ENCODE results near the gene MAP4K4. TPM values are rescaled to one million over a fixed set of nuclear protein-coding genes. Genes with fewer than 3 reads are reported as not detected.

Gene MAP4K4
- total RNA-seq, 1 donor from 2014 or later: 122 TPM

DNA sequence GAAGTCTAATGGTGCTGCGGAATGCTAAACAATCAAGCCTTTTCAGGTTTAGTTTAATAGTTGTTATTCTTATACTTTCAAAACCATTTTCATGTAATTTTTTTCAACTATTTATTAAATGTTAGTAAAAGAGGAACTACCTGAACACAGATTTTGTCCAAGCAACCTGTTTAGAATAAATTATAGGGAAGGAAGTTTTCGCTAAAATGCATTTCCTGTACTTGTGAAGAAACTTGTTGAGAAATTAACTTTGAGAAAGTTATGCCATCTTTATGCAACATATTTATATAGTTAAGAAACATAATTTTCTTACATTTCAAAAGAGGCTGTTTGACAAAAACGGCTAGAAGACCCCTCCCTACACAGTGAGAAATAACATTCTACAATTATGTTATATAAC, 16.6 kb downstream of the MAP4K4 start:
- no peak overlapping the region for H3K4me3 Mint-ChIP-seq (ENCODE audit: unreplicated experiment)
- peaks cover 28% of the 10 kb centered on the region for H3K4me1 Mint-ChIP-seq (ENCODE audit: low read depth)
- TF ChIP-seq, protein P1, sequence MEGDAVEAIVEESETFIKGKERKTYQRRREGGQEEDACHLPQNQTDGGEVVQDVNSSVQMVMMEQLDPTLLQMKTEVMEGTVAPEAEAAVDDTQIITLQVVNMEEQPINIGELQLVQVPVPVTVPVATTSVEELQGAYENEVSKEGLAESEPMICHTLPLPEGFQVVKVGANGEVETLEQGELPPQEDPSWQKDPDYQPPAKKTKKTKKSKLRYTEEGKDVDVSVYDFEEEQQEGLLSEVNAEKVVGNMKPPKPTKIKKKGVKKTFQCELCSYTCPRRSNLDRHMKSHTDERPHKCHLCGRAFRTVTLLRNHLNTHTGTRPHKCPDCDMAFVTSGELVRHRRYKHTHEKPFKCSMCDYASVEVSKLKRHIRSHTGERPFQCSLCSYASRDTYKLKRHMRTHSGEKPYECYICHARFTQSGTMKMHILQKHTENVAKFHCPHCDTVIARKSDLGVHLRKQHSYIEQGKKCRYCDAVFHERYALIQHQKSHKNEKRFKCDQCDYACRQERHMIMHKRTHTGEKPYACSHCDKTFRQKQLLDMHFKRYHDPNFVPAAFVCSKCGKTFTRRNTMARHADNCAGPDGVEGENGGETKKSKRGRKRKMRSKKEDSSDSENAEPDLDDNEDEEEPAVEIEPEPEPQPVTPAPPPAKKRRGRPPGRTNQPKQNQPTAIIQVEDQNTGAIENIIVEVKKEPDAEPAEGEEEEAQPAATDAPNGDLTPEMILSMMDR (IDR thresholded peaks at IDR 0.05): no peak
- no peaks in the 10 kb centered on the region for H3K9me3 Mint-ChIP-seq (ENCODE audit: low read depth)
- DNase-seq (ENCODE audit: low spot score): no peak
- H3K36me3 Mint-ChIP-seq (ENCODE audit: low read depth): no peaks in the 10 kb centered on the region
- H3K27me3 Mint-ChIP-seq (ENCODE audit: low read depth): no peaks in the 10 kb centered on the region
- no peak overlapping the region for H3K27ac Mint-ChIP-seq (ENCODE audit: unreplicated experiment)

DNA sequence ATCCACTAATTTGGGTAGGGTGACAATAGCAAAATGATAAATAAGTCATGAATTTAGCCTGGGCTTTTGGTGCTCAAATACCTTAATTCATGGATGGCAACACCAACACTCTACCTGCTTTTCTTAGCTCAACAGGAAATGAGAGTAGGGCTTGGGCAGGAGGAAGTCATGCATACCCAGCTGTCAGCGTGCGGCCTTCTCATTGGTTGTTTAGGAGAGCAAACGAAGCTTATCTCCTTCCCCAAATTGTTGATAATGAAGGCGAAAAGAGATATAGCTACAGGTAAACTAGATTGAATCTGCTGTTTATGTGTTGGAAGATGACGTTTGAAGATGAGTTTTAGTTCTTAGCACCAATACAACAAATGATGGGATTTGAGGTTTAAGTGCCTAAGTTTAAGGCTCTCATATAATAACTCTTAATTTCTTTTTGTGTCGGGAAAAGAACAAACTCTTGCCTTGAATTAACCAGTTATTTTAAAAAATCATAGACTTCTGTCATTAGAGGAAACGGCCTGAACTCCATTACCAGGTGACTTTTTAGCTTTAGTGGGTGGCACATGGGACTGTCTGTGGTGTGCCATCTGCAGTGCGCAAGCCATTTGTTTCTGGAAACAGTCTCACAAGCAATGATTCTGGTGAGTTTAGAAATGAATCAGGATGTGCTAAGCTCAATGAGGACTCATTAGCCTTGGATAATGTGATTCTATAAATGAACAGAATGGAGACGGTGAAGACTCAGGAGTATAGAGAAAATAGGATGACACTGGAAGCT, 19.8 kb downstream of the MAP4K4 start:
- Mint-ChIP-seq H3K4me1 (ENCODE audit: low read depth) (peaks cover 38% of the 10 kb centered on the region), H3K4me3 (ENCODE audit: unreplicated experiment) (no peak overlapping the region), H3K36me3 (ENCODE audit: low read depth) (no peaks in the 10 kb centered on the region), H3K27ac (ENCODE audit: unreplicated experiment) (no peak overlapping the region), H3K27me3 (ENCODE audit: low read depth) (no peaks in the 10 kb centered on the region), H3K9me3 (ENCODE audit: low read depth) (no peaks in the 10 kb centered on the region)
- TF ChIP-seq, protein P1 (IDR thresholded peaks at IDR 0.05): no peak
- DNase-seq (ENCODE audit: low spot score): no peak

DNA sequence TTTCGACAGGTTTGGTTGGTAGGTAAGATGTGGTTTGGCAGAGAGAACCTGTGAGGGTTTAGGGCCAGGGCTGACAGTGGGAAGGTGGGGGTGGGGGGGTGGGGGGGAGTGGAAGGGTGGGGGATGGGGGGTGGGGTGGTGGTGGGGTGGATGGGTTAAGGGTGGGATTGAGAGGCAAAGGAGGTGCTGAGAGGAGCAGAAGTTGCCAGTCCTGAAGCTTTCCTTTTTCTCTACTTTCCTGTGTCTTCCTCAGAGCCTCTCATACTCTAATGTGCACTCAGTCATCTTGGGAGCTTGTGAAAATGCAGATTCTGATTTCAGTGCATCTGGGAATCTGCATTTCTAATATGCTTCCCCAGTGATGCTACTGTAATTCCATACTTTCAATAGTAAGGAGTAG, 21.0 kb downstream of the MAP4K4 start:
- Mint-ChIP-seq H3K4me1 (ENCODE audit: low read depth) (peaks cover 42% of the 10 kb centered on the region), H3K27ac (ENCODE audit: unreplicated experiment) (peak overlapping the region; percentile 89), H3K36me3 (ENCODE audit: low read depth) (no peaks in the 10 kb centered on the region)

DNA sequence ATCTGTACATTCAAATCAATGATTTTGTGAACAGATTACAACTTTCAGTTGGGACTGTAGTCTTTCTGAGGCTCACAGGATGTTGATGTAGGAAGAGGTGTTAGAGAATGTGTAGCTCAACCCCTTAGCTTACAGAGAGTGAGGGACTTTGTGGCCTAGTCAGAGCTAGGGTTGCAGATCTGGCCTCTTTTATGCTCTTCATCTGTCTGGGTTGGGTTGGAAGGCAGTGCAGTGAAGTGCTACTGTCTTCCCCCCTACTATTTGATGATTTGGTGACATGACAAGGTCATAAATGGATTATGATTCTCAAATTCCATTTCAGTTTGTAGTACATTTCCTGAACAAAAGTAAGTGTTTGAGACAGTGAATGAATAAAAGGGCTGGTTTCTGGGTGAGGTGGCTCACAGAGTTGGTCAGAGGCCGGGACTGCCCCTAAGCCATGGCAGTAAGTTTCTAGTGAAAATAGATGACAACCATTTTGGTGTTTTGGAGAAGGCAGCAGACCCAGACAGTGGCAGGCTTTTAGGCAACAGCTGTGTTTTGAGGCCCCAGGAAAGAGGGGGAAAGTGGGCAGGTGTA, 21.6 kb downstream of the MAP4K4 start:
- H3K4me1 Mint-ChIP-seq (ENCODE audit: low read depth): peaks cover 48% of the 10 kb centered on the region

More for the DNA sequence above, 21.0 kb downstream of the MAP4K4 start:
- H3K4me3 Mint-ChIP-seq (ENCODE audit: unreplicated experiment): no peak overlapping the region
- H3K27me3 Mint-ChIP-seq (ENCODE audit: low read depth): no peaks in the 10 kb centered on the region
- TF ChIP-seq, protein P1 (IDR thresholded peaks at IDR 0.05): no peak
- H3K9me3 Mint-ChIP-seq (ENCODE audit: low read depth): no peaks in the 10 kb centered on the region
- DNase-seq (ENCODE audit: low spot score): no peak

DNA sequence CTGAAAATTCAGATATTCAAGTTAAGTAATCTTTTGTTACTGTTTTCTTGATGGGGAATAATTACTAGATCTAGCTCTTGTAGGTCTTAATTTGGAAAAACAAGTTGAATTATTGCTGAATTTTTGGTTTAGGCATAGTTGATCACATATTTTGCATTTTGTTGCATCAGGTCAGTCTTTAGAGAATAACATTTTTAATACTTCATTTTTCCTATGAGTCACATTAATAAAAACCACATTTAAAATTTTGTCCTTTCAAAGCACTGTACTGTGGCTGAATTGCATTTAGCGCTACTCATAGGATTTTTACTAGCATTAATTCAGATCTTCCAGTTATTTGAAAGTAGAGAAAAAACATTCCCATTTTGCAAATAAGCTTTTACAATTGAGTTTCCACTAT, 23.2 kb downstream of the MAP4K4 start:
- Mint-ChIP-seq H3K9me3 (ENCODE audit: low read depth) (no peaks in the 10 kb centered on the region), H3K27me3 (ENCODE audit: low read depth) (no peaks in the 10 kb centered on the region), H3K4me1 (ENCODE audit: low read depth) (peaks cover 51% of the 10 kb centered on the region), H3K27ac (ENCODE audit: unreplicated experiment) (peak overlapping the region; percentile 81), H3K4me3 (ENCODE audit: unreplicated experiment) (no peak overlapping the region), H3K36me3 (ENCODE audit: low read depth) (no peaks in the 10 kb centered on the region)
- TF ChIP-seq, protein P1 (IDR thresholded peaks at IDR 0.05): no peak
- no peak for DNase-seq (ENCODE audit: low spot score)

More for the DNA sequence above, 21.6 kb downstream of the MAP4K4 start:
- Mint-ChIP-seq H3K27me3 (ENCODE audit: low read depth) (no peaks in the 10 kb centered on the region), H3K36me3 (ENCODE audit: low read depth) (no peaks in the 10 kb centered on the region), H3K27ac (ENCODE audit: unreplicated experiment) (peak overlapping the region; percentile 89), H3K4me3 (ENCODE audit: unreplicated experiment) (no peak overlapping the region), H3K9me3 (ENCODE audit: low read depth) (no peaks in the 10 kb centered on the region)
- TF ChIP-seq, protein P1 (IDR thresholded peaks at IDR 0.05): no peak
- no peak for DNase-seq (ENCODE audit: low spot score)

All from chondrocyte (in vitro differentiated cells).